ENCODE results near the gene CDCA4.
A peak's percentile ranks its signal among the peaks of the same experiment; 100 is the strongest.

The CDCA4 gene

GRCh38 chr14:105026033-105026785 is 5.3 kb upstream of the CDCA4 start:
- DNase-seq (ENCODE audit: low read depth) = peak; percentile 84
- TF ChIP-seq POLR2A (IDR thresholded peaks at IDR 0.05; ENCODE audit: extremely low read depth, insufficient read length) = no peak
- no peak for TF ChIP-seq CTCF (IDR thresholded peaks at IDR 0.05; ENCODE audit: low read depth, low read length)
- TF ChIP-seq MYC (IDR thresholded peaks at IDR 0.05; ENCODE audit: low read depth, low read length) = no peak; the same call in 1 of the 2 replicates
- TF ChIP-seq, protein P1, sequence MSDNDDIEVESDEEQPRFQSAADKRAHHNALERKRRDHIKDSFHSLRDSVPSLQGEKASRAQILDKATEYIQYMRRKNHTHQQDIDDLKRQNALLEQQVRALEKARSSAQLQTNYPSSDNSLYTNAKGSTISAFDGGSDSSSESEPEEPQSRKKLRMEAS (IDR thresholded peaks at IDR 0.05; ENCODE audit: low read depth, low read length) = no peak
- no peak overlapping the region for H3K4me3 ChIP-seq (ENCODE audit: low read depth, low read length)

DNA sequence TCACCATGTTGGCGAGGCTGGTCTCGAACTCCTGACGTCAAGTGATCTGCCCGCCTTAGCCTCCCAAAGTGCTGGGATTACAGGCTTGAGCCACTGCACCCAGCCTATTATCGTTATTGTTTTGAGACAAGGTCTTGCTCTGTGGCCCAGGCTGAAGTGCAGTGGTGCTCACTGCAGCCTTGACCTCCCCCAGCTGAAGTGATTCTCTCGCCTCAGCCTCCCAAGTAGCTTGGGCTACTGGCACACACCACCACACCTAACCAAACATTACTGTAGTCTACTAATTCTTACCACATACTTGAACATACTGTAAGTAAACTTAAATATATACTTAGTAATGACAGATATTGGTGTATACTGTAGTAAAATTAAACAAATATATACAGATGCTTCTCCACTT is 4.5 kb upstream of the CDCA4 start:
- DNase-seq (ENCODE audit: low read depth) = no peak
- TF ChIP-seq POLR2A (IDR thresholded peaks at IDR 0.05; ENCODE audit: extremely low read depth, insufficient read length) = no peak
- no peak for TF ChIP-seq CTCF (IDR thresholded peaks at IDR 0.05; ENCODE audit: low read depth, low read length)
- TF ChIP-seq, protein P1 (IDR thresholded peaks at IDR 0.05; ENCODE audit: low read depth, low read length) = no peak
- no peak for TF ChIP-seq MYC (IDR thresholded peaks at IDR 0.05; ENCODE audit: low read depth, low read length)
- no peak overlapping the region for H3K4me3 ChIP-seq (ENCODE audit: low read depth, low read length)

DNA sequence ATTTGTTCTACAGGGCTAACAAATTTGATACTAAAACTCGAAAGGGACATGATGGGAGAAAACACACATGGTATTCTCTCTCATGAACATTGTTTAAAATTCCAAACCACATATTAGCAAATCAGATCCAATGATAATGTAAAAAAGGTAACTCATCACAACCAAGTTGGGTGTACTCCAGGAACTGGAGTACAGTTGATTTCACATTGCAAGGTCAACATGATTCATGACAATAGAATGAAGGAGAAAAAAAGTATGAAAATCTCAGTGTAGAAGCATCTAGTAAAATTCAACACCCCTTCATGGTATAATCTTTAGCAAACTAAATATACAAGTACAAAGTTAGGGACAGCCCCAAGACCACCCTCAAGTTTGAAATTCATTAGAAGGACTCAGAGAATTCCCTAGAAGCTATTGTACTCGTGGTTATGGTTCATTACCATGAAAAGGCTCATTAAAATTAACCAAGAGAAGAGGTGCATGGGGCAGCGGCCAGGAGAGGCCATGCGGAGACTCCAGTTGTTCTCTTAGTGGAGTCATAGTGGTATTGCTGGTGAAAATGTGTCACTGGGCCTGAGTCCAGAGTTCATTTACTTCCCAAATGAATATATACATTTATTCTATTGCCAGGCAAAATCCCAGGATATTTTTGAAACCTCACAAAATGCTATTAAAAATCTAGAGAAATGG is 3.1 kb upstream of the CDCA4 start:
- no peak for TF ChIP-seq CTCF (IDR thresholded peaks at IDR 0.05; ENCODE audit: low read depth, low read length)
- TF ChIP-seq, protein P1 (IDR thresholded peaks at IDR 0.05; ENCODE audit: low read depth, low read length) = no peak
- TF ChIP-seq POLR2A (IDR thresholded peaks at IDR 0.05; ENCODE audit: extremely low read depth, insufficient read length) = no peak
- TF ChIP-seq MYC (IDR thresholded peaks at IDR 0.05; ENCODE audit: low read depth, low read length) = no peak
- no peak for DNase-seq (ENCODE audit: low read depth)
- no peak overlapping the region for H3K4me3 ChIP-seq (ENCODE audit: low read depth, low read length)

DNA sequence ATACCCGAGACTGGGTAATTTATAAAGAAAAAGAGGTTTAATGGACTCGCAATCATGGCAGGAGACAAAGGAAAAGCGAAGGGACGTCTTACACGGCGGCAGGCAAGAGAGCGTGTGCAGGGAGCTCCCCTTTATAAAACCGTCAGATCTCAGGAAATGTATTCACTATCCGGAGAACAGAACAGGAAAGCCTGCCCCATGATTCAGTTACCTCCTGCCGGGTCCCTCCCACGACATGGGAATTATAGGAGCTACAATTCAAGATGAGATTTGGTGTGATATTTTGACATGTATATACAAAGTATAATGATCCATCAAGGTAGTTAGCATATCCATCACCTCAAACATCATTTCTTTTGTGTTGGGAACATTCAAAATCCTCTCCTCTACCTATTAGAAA is 2.3 kb upstream of the CDCA4 start:
- no peak for DNase-seq (ENCODE audit: low read depth)
- TF ChIP-seq MYC (IDR thresholded peaks at IDR 0.05; ENCODE audit: low read depth, low read length) = no peak
- H3K4me3 ChIP-seq (ENCODE audit: low read depth, low read length) = no peak overlapping the region

DNA sequence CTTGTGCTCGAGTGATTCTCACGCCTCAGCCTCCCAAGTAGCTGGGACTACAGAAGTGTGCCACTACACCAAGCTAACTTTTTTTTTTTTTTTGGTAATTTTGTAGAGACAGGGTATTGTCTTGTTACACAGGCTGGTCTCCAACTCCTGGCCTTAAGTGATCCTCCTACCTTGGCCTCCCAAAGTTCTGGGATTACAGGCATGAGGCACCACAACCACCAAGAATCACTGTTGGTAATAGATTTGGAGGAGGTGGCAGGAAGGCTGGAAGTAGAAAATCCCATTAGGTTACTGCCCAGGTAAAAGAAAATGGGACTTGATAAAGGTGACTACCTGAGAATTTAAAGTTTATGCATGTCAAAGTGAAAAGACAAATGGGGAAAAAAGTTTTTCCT is 1.4 kb upstream of the CDCA4 start:
- H3K4me3 ChIP-seq (ENCODE audit: low read depth, low read length) = peak overlapping the region; percentile 81
- TF ChIP-seq CTCF (IDR thresholded peaks at IDR 0.05; ENCODE audit: low read depth, low read length) (no peak), POLR2A (IDR thresholded peaks at IDR 0.05; ENCODE audit: extremely low read depth, insufficient read length) (no peak), MYC (IDR thresholded peaks at IDR 0.05; ENCODE audit: low read depth, low read length) (no peak)
- TF ChIP-seq, protein P1 (IDR thresholded peaks at IDR 0.05; ENCODE audit: low read depth, low read length) = no peak
- DNase-seq (ENCODE audit: low read depth) = no peak

DNA sequence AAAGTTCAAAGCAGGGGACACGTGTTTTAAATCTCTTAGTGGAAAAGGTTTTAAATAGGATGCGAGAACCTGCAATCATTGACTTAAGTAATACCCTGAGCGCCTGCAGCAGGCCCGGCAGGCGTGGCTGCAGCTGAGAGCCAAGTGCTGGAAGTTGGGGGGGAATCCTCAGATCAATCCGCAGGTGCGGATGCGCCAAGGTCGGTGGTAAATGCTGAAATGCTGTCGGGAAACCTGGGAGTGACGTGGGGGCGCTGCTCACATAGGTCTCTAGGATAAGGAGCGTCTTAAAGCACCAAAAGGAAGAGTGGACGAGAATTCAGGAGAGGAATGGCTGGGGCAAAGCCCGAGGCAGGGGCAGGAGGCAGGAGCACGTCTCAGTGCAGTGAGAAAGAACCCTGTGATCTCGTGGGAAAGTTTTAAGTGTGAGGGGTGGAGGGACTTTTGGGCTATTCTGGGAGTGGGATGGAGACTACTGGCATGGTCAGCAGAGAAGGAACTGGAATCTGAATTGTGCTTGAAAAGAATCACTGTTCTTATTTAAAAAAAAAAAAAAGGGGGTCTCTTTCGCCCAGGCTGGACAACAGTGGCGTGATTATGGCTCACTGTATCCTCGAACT is 883 bp upstream of the CDCA4 start:
- TF ChIP-seq CTCF (IDR thresholded peaks at IDR 0.05; ENCODE audit: low read depth, low read length) = peak; percentile 11
- TF ChIP-seq, protein P1 (IDR thresholded peaks at IDR 0.05; ENCODE audit: low read depth, low read length) = no peak
- H3K4me3 ChIP-seq (ENCODE audit: low read depth, low read length) = peak overlapping the region; percentile 81
- peak; percentile 76 for DNase-seq (ENCODE audit: low read depth)

Measured in NB4 (cell line).